Measurements from ENCODE around the gene ABLIM2. TPM values are rescaled to one million over a fixed set of nuclear protein-coding genes. Genes with fewer than 3 reads are reported as not detected.

Gene ABLIM2
- total and polyA plus RNA-seq, 2 donors (not counting 1 experiment from before 2014, with no cell fraction given) = 3.3 to 79.0 TPM

- Histone ChIP-seq H2AFZ (ENCODE audit: insufficient read depth, low read depth, low read length, poor library complexity, severe bottlenecking) (no peak overlapping the region), H3K4me1 (ENCODE audit: control insufficient read depth in 2 of 2, insufficient read depth in 2 of 2, low read length in 2 of 2) (peaks cover 22 to 33% of the 10 kb centered on the region in 2 donors), H3K9me3 (ENCODE audit: control extremely low read depth in 1 of 3, control insufficient read depth in 2 of 3, insufficient read depth in 1 of 3, low read length in 2 of 3) (peaks cover 0 to 47% (median 12%) of the 10 kb centered on the region in 3 donors), H3K4me2 (replicated peaks; ENCODE audit: low read depth, low read length, poor library complexity, severe bottlenecking) (no peak overlapping the region), H3K4me3 (ENCODE audit: control extremely low read depth in 1 of 5, extremely low read depth in 1 of 5, insufficient read depth in 1 of 5, low read depth in 2 of 5, low read length in 4 of 5) (no peak overlapping the region), H3K79me2 (ENCODE audit: control insufficient read depth, insufficient read depth, low read length) (no peaks in the 10 kb centered on the region), H3K36me3 (replicated peaks in 1 of 2; ENCODE audit: control extremely low read depth in 1 of 2, control insufficient read depth in 1 of 2, extremely low read depth in 1 of 2, insufficient read depth in 2 of 2, low read length in 1 of 2) (no peaks in the 10 kb centered on the region), H3K27me3 (replicated peaks in 1 of 4; ENCODE audit: control extremely low read depth in 1 of 4, control insufficient read depth in 3 of 4, insufficient read depth in 4 of 4, low read length in 3 of 4) (peaks cover 0 to 3% (median 0%) of the 10 kb centered on the region in 4 experiments), H3K9ac (ENCODE audit: low read length) (no peak overlapping the region), H3K27ac (ENCODE audit: low read length in 2 of 2) (no peak overlapping the region), H4K20me1 (ENCODE audit: control insufficient read depth, insufficient read depth, low read length, poor library complexity, severe bottlenecking) (no peaks in the 10 kb centered on the region)
- Mint-ChIP-seq H3K27ac (peak overlapping the region; percentile 78), H3K4me1 (peaks cover 51% of the 10 kb centered on the region), H3K9me3 (ENCODE audit: insufficient read depth) (peaks cover 4% of the 10 kb centered on the region), H3K27me3 (no peaks in the 10 kb centered on the region), H3K4me3 (no peak overlapping the region)
- TF ChIP-seq EZH2 (IDR thresholded peaks at IDR 0.05; ENCODE audit: borderline replicate concordance, insufficient read depth, low read depth, low read length, poor library complexity, severe bottlenecking) = no peak
- TF ChIP-seq, protein P1, sequence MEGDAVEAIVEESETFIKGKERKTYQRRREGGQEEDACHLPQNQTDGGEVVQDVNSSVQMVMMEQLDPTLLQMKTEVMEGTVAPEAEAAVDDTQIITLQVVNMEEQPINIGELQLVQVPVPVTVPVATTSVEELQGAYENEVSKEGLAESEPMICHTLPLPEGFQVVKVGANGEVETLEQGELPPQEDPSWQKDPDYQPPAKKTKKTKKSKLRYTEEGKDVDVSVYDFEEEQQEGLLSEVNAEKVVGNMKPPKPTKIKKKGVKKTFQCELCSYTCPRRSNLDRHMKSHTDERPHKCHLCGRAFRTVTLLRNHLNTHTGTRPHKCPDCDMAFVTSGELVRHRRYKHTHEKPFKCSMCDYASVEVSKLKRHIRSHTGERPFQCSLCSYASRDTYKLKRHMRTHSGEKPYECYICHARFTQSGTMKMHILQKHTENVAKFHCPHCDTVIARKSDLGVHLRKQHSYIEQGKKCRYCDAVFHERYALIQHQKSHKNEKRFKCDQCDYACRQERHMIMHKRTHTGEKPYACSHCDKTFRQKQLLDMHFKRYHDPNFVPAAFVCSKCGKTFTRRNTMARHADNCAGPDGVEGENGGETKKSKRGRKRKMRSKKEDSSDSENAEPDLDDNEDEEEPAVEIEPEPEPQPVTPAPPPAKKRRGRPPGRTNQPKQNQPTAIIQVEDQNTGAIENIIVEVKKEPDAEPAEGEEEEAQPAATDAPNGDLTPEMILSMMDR (IDR thresholded peaks at IDR 0.05) = no peak
- intact Hi-C loops (cut with micrococcal nuclease) = no loop called here
- ChIA-PET POLR2A (no interaction called here), CTCF (interaction anchor here (1.4 to 2.8 kb wide), 3 partner anchors 9 to 26 kb away, joined by 5 to 12 read pairs (median 5); no protein-coding TSS in a partner anchor)
- DNase-seq = no peak
- no peak for ATAC-seq (ENCODE audit: low read depth)
- WGBS (ENCODE audit: insufficient coverage) = 32% methylated on average over 2 of the region's 2 CpGs
Observed at GRCh38 chr4:8167291-8167690, 8.7 kb upstream of the ABLIM2 start.

- H3K36me3 ChIP-seq (replicated peaks in 1 of 2; ENCODE audit: control extremely low read depth in 1 of 2, control insufficient read depth in 1 of 2, extremely low read depth in 1 of 2, insufficient read depth in 2 of 2, low read length in 1 of 2) = no peaks in the 10 kb centered on the region
Observed at GRCh38 chr4:8165374-8165896, 6.8 kb upstream of the ABLIM2 start.

More at GRCh38 chr4:8165374-8165896, 6.8 kb upstream of the ABLIM2 start:
- H3K9me3 Mint-ChIP-seq (ENCODE audit: insufficient read depth) = peaks cover 4% of the 10 kb centered on the region
- H3K4me1 Mint-ChIP-seq = peaks cover 55% of the 10 kb centered on the region
- Histone ChIP-seq H3K9ac (ENCODE audit: low read length) (no peak overlapping the region), H3K4me2 (replicated peaks; ENCODE audit: low read depth, low read length, poor library complexity, severe bottlenecking) (no peak overlapping the region), H4K20me1 (ENCODE audit: control insufficient read depth, insufficient read depth, low read length, poor library complexity, severe bottlenecking) (no peaks in the 10 kb centered on the region), H3K27ac (ENCODE audit: low read length in 2 of 2) (no peak overlapping the region), H3K4me3 (ENCODE audit: control extremely low read depth in 1 of 5, extremely low read depth in 1 of 5, insufficient read depth in 1 of 5, low read depth in 2 of 5, low read length in 4 of 5) (no peak overlapping the region), H2AFZ (ENCODE audit: insufficient read depth, low read depth, low read length, poor library complexity, severe bottlenecking) (no peak overlapping the region), H3K4me1 (ENCODE audit: control insufficient read depth in 2 of 2, insufficient read depth in 2 of 2, low read length in 2 of 2) (peaks cover 25 to 41% of the 10 kb centered on the region in 2 donors), H3K9me3 (ENCODE audit: control extremely low read depth in 1 of 3, control insufficient read depth in 2 of 3, insufficient read depth in 1 of 3, low read length in 2 of 3) (peaks cover 0 to 45% (median 12%) of the 10 kb centered on the region in 3 donors), H3K27me3 (replicated peaks in 1 of 4; ENCODE audit: control extremely low read depth in 1 of 4, control insufficient read depth in 3 of 4, insufficient read depth in 4 of 4, low read length in 3 of 4) (peaks cover 0 to 3% (median 0%) of the 10 kb centered on the region in 4 experiments), H3K79me2 (ENCODE audit: control insufficient read depth, insufficient read depth, low read length) (no peaks in the 10 kb centered on the region)
- H3K27ac Mint-ChIP-seq = peak overlapping the region; percentile 87
- H3K4me3 Mint-ChIP-seq = no peak overlapping the region
- TF ChIP-seq, protein P1 (IDR thresholded peaks at IDR 0.05) = no peak
- no peak for TF ChIP-seq EZH2 (IDR thresholded peaks at IDR 0.05; ENCODE audit: borderline replicate concordance, insufficient read depth, low read depth, low read length, poor library complexity, severe bottlenecking)
- ATAC-seq (ENCODE audit: low read depth) (no peak), DNase-seq (no peak)
- ChIA-PET POLR2A (interaction anchor here (1.3 kb wide), 1 partner anchor 11 kb away, joined by 3 read pairs; no protein-coding TSS in a partner anchor), CTCF (interaction anchor here (1.6 to 3.8 kb wide), 2 partner anchors 11 to 35 kb away, joined by 3 to 39 read pairs; no protein-coding TSS in a partner anchor)
- intact Hi-C loops (cut with micrococcal nuclease) = no loop called here
- H3K27me3 Mint-ChIP-seq = no peaks in the 10 kb centered on the region
- WGBS (ENCODE audit: insufficient coverage) = 85% methylated on average over 6 of the region's 6 CpGs
